Thyroid gland (tissue), 4 donors: ENCODE results near the gene UCK1.

Experiments used
- POLR2A ChIP-seq, 2 donors: fragments of 450-650 bp; IDR thresholded peaks; one replicate each; pipeline ENCODE4 v1.6.1; 2017; ENCODE audit warnings: antibody characterized with exemption in 2 of 2, mild to moderate bottlenecking in 2 of 2, moderate library complexity in 1 of 2
- TF ChIP-seq, protein P1 (sequence below), 6 experiments: fragments of 200-600 bp in 3 of 6; fragments of 450-650 bp in 3 of 6; sonication (generic) in 3 of 6; IDR thresholded peaks; one replicate each; pipeline ENCODE4 v1.5.1; 2016 to 2019; ENCODE audit warnings: antibody characterized with exemption in 6 of 6, mild to moderate bottlenecking in 2 of 6, inconsistent platforms in 1 of 6, moderate library complexity in 1 of 6

DNA sequence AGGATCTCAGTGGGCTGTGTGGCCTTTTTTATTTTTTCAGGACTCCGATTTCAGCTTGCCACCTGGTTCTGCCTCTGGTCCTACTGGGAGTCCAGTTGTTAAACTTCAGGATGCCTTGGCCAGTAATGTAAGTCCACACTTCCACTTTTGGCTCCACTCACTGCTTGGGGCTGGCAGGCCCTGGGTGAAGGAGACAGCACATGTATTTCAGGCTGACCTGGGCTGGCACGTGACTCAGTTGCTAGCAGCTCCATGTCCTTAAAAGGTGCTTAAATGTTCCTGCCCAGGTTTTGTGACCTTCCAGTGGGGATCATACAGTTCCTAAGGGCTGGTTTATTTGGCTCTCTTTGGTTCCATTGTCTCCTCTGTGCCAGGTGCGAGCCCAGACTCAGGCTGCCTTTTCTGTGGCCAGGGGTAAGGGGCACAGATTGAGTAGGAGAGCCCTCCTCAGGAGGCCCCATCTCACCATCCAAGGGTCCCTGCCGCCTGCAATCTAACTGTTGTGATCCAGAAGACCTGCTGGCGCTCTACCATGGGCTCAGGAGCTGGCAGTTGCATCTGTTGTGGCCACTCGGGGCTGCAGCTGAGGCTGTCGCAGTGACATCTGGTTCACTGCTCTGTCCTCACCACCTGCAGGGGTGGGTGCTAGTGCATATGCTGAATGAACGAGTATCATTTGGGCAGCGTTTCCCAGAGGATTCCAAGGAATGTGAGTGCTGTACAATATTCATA, 47.6 kb downstream of the UCK1 start:
- TF ChIP-seq, protein P1, sequence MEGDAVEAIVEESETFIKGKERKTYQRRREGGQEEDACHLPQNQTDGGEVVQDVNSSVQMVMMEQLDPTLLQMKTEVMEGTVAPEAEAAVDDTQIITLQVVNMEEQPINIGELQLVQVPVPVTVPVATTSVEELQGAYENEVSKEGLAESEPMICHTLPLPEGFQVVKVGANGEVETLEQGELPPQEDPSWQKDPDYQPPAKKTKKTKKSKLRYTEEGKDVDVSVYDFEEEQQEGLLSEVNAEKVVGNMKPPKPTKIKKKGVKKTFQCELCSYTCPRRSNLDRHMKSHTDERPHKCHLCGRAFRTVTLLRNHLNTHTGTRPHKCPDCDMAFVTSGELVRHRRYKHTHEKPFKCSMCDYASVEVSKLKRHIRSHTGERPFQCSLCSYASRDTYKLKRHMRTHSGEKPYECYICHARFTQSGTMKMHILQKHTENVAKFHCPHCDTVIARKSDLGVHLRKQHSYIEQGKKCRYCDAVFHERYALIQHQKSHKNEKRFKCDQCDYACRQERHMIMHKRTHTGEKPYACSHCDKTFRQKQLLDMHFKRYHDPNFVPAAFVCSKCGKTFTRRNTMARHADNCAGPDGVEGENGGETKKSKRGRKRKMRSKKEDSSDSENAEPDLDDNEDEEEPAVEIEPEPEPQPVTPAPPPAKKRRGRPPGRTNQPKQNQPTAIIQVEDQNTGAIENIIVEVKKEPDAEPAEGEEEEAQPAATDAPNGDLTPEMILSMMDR (IDR thresholded peaks at IDR 0.05): no peak
- no peak for TF ChIP-seq POLR2A (IDR thresholded peaks at IDR 0.05)
